KMS-11 (cell line): Measurements from ENCODE around the gene BCAN.
A peak's percentile ranks its signal among the peaks of the same experiment; 100 is the strongest.

Experiments used
- H2AFZ ChIP-seq: fragments of 200-600 bp; sonication (generic); 2 replicates; pipeline ENCODE4 v1.6.1; 2016; ENCODE audit warnings: antibody characterized with exemption, mixed run types, low read depth
- H3K27ac ChIP-seq: fragments of 200-600 bp; sonication (generic); 2 replicates; pipeline ENCODE4 v1.6.1; 2016; ENCODE audit warnings: mild to moderate bottlenecking, mixed run types
- H3K27me3 ChIP-seq: fragments of 200-600 bp; sonication (generic); 2 replicates; pipeline ENCODE4 v1.6.1; 2017; ENCODE audit warnings: mild to moderate bottlenecking, low read depth, mixed run types, moderate library complexity; ENCODE audit not compliant: insufficient read depth
- H3K36me3 ChIP-seq: fragments of 200-600 bp; sonication (generic); 2 replicates; pipeline ENCODE4 v1.6.1; 2017; ENCODE audit warnings: mild to moderate bottlenecking, mixed run types; ENCODE audit not compliant: insufficient read depth
- H3K4me1 ChIP-seq: fragments of 200-600 bp; sonication (generic); 2 replicates; pipeline ENCODE4 v1.6.1; 2016; ENCODE audit warnings: mild to moderate bottlenecking, low read depth, mixed run types; ENCODE audit not compliant: poor library complexity, severe bottlenecking
- H3K4me2 ChIP-seq: fragments of 200-600 bp; sonication (generic); 2 replicates; pipeline ENCODE4 v1.7.0; 2016; ENCODE audit warnings: mild to moderate bottlenecking, mixed run types
- H3K4me3 ChIP-seq: fragments of 200-600 bp; sonication (generic); IDR thresholded peaks from 2 replicates; pipeline ENCODE4 v1.6.1; 2017; ENCODE audit warnings: low read depth, low read length, mixed read lengths; ENCODE audit not compliant: insufficient read depth
- H3K79me2 ChIP-seq: fragments of 200-600 bp; sonication (generic); 2 replicates; pipeline ENCODE4 v1.6.1; 2016; ENCODE audit warnings: low read depth, mixed run types; ENCODE audit not compliant: insufficient read depth
- H3K9ac ChIP-seq: fragments of 200-600 bp; sonication (generic); 2 replicates; pipeline ENCODE4 v1.6.1; 2016; ENCODE audit warnings: mild to moderate bottlenecking, mixed run types
- H4K20me1 ChIP-seq: fragments of 200-600 bp; sonication (generic); 2 replicates; pipeline ENCODE4 v1.6.1; 2016; ENCODE audit warnings: mild to moderate bottlenecking, mixed run types; ENCODE audit not compliant: insufficient read depth
- TF ChIP-seq, protein P1 (sequence below): fragments of 200-600 bp; sonication (generic); conservative IDR thresholded peaks from 2 replicates; pipeline ENCODE4 v1.6.1; 2017; ENCODE audit warnings: low read depth, mild to moderate bottlenecking, antibody characterized with exemption, low read length, moderate library complexity, mixed read lengths

The BCAN gene

GRCh38 chr1:156641761-156642264 is at the start of gene BCAN:
Gene BCAN (plus strand): TSS chr1:156642117. CDS start chr1:156646055, 3,938 bp downstream.
- Histone ChIP-seq H3K4me1 (peaks cover 15% of the 10 kb centered on the region), H3K4me2 (no peak within 1 kb of the TSS), H3K79me2 (no peaks in the 10 kb centered on the region), H3K27me3 (peaks cover 98% of the 10 kb centered on the region), H3K9ac (no peak within 1 kb of the TSS), H3K36me3 (no peaks in the 10 kb centered on the region), H2AFZ (no peak within 1 kb of the TSS), H4K20me1 (no peaks in the 10 kb centered on the region), H3K27ac (no peak within 1 kb of the TSS), H3K4me3 (no peak within 1 kb of the TSS)
- TF ChIP-seq, protein P1, sequence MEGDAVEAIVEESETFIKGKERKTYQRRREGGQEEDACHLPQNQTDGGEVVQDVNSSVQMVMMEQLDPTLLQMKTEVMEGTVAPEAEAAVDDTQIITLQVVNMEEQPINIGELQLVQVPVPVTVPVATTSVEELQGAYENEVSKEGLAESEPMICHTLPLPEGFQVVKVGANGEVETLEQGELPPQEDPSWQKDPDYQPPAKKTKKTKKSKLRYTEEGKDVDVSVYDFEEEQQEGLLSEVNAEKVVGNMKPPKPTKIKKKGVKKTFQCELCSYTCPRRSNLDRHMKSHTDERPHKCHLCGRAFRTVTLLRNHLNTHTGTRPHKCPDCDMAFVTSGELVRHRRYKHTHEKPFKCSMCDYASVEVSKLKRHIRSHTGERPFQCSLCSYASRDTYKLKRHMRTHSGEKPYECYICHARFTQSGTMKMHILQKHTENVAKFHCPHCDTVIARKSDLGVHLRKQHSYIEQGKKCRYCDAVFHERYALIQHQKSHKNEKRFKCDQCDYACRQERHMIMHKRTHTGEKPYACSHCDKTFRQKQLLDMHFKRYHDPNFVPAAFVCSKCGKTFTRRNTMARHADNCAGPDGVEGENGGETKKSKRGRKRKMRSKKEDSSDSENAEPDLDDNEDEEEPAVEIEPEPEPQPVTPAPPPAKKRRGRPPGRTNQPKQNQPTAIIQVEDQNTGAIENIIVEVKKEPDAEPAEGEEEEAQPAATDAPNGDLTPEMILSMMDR = no peak

GRCh38 chr1:156592158-156592909 is 49.6 kb upstream of the BCAN start:
- Histone ChIP-seq H3K27me3 (no peaks in the 10 kb centered on the region), H3K79me2 (peaks cover 16% of the 10 kb centered on the region; the same call in 1 of the 2 replicates), H3K9ac (peak overlapping the region; percentile 82), H3K4me2 (peak overlapping the region; percentile 68), H3K27ac (peak overlapping the region; percentile 43), H3K4me1 (peaks cover 35% of the 10 kb centered on the region), H3K36me3 (peaks cover 26% of the 10 kb centered on the region; the same call in 1 of the 2 replicates), H4K20me1 (no peaks in the 10 kb centered on the region), H3K4me3 (peak overlapping the region; percentile 99), H2AFZ (peak overlapping the region; percentile 67)
- TF ChIP-seq, protein P1 = 0 out of 2 replicates have a peak, but pooled peaks have one; percentile 28

GRCh38 chr1:156592910-156593660 is 48.8 kb upstream of the BCAN start:
- no peaks in the 10 kb centered on the region for H3K27me3 ChIP-seq
- H3K79me2 ChIP-seq = peaks cover 17% of the 10 kb centered on the region; the same call in 1 of the 2 replicates
- peaks cover 33% of the 10 kb centered on the region; the same call in 1 of the 2 replicates for H3K36me3 ChIP-seq
- H3K4me3 ChIP-seq = no peak overlapping the region
- no peaks in the 10 kb centered on the region for H4K20me1 ChIP-seq
- TF ChIP-seq, protein P1 = no peak
- H3K9ac ChIP-seq = no peak overlapping the region; the same call in 1 of the 2 replicates
- peak overlapping the region; percentile 68 for H3K4me2 ChIP-seq
- peak overlapping the region; percentile 12; the same call in 1 of the 2 replicates for H3K27ac ChIP-seq
- H2AFZ ChIP-seq = no peak overlapping the region
- peaks cover 35% of the 10 kb centered on the region for H3K4me1 ChIP-seq

GRCh38 chr1:156593661-156593989 is 48.3 kb upstream of the BCAN start:
- Histone ChIP-seq H3K4me1 (peaks cover 35% of the 10 kb centered on the region), H3K9ac (no peak overlapping the region), H3K27me3 (no peaks in the 10 kb centered on the region), H3K4me2 (peak overlapping the region; percentile 1; the same call in 1 of the 2 replicates), H3K36me3 (peaks cover 34% of the 10 kb centered on the region; the same call in 1 of the 2 replicates), H4K20me1 (no peaks in the 10 kb centered on the region), H3K4me3 (no peak overlapping the region), H2AFZ (no peak overlapping the region), H3K27ac (peak overlapping the region; percentile 12; the same call in 1 of the 2 replicates), H3K79me2 (peaks cover 22% of the 10 kb centered on the region)
- TF ChIP-seq, protein P1 = no peak
